HEK293T (cell line): Measurements from ENCODE around the gene SMCO2.

Experiments used
- BHLHE40 ChIP-seq: fragments of 450-650 bp; IDR thresholded peaks from 2 replicates; pipeline ENCODE4 v1.6.1; 2016; ENCODE audit warnings: mild to moderate bottlenecking, moderate library complexity, borderline replicate concordance
- CTBP1 ChIP-seq: fragments of 450-650 bp; IDR thresholded peaks from 2 replicates; pipeline ENCODE4 v1.6.1; 2016; ENCODE audit warnings: borderline replicate concordance
- FOXM1 ChIP-seq: fragments of 450-650 bp; IDR thresholded peaks from 2 replicates; pipeline ENCODE4 v1.6.1; 2017; ENCODE audit warnings: mild to moderate bottlenecking, borderline replicate concordance
- HDGF ChIP-seq: fragments of 450-650 bp; IDR thresholded peaks from 2 replicates; pipeline ENCODE4 v1.6.1; 2017; ENCODE audit warnings: antibody characterized with exemption, borderline replicate concordance
- SP1 ChIP-seq: fragments of 450-650 bp; IDR thresholded peaks from 2 replicates; pipeline ENCODE4 v1.6.1; 2017
- ZNF384 ChIP-seq: fragments of 450-650 bp; IDR thresholded peaks from 2 replicates; pipeline ENCODE4 v1.6.1; 2016

GRCh38 chr12:27425306-27425705 lies 21.2 kb upstream of the SMCO2 start:
- TF ChIP-seq BHLHE40 (no peak), HDGF (no peak), CTBP1 (no peak), FOXM1 (no peak), ZNF384 (no peak), SP1 (no peak)
